Activated T-helper 1 cell treated with Interleukin-2 at 50 U/mL for 16 hours (primary cell): ENCODE measurements around the gene HSP90AA1.
A peak's percentile ranks its signal among the peaks of the same experiment; 100 is the strongest.
"Not testable (repeated sequence)": the region's sequence is repeated elsewhere in the genome, so short reads cannot be mapped to it uniquely, and the experiment has no call there.

Experiments used
- DNase-seq: peaks from one replicate; pipeline ENCODE4 v3.0.0-alpha.2; 2020; ENCODE audit warnings: low read depth

The HSP90AA1 gene

GRCh38 chr14:102086972-102087761 lies at the start of gene HSP90AA1:
HSP90AA1 (minus strand) TSS chr14:102087044; CDS start chr14:102086378, 666 bp downstream.
- DNase-seq = peak; percentile 93

- not testable (repeated sequence) for DNase-seq
These were observed 48.6 kb upstream of the HSP90AA1 start for GRCh38 chr14:102135456-102135855.

- not testable (repeated sequence) for DNase-seq
These were observed 47.9 kb upstream of the HSP90AA1 start for GRCh38 chr14:102134719-102135118.

GRCh38 chr14:102134021-102134420 lies 47.2 kb upstream of the HSP90AA1 start:
- DNase-seq = not testable (repeated sequence)

GRCh38 chr14:102131741-102132140 lies 44.9 kb upstream of the HSP90AA1 start:
- no peak for DNase-seq

- no peak for DNase-seq
These were observed 40.1 kb upstream of the HSP90AA1 start for GRCh38 chr14:102126807-102127455.

GRCh38 chr14:102125546-102125945 lies 38.7 kb upstream of the HSP90AA1 start:
- DNase-seq = no peak

- no peak for DNase-seq
These were observed 37.6 kb upstream of the HSP90AA1 start for GRCh38 chr14:102124419-102124818.

- no peak for DNase-seq
These were observed 34.7 kb upstream of the HSP90AA1 start for GRCh38 chr14:102121567-102121966.

- DNase-seq = no peak
These were observed 34.0 kb upstream of the HSP90AA1 start for GRCh38 chr14:102120888-102121287.

GRCh38 chr14:102117852-102118251 lies 31.0 kb upstream of the HSP90AA1 start:
- no peak for DNase-seq

GRCh38 chr14:102116361-102117180 lies 29.7 kb upstream of the HSP90AA1 start:
- no peak for DNase-seq

- no peak for DNase-seq
These were observed 24.3 kb upstream of the HSP90AA1 start for GRCh38 chr14:102111101-102111500.

GRCh38 chr14:102109332-102109731 lies 22.5 kb upstream of the HSP90AA1 start:
- DNase-seq = not testable (repeated sequence)

GRCh38 chr14:102105369-102105768 lies 18.5 kb upstream of the HSP90AA1 start:
- no peak for DNase-seq

- no peak for DNase-seq
These were observed 16.3 kb upstream of the HSP90AA1 start for GRCh38 chr14:102103062-102103695.

- no peak for DNase-seq
These were observed 10.7 kb upstream of the HSP90AA1 start for GRCh38 chr14:102097441-102098135.

GRCh38 chr14:102096569-102097188 lies 9.8 kb upstream of the HSP90AA1 start:
- DNase-seq = peak; percentile 45

GRCh38 chr14:102095871-102096568 lies 9.2 kb upstream of the HSP90AA1 start:
- DNase-seq = no peak

- DNase-seq = no peak
These were observed 8.5 kb upstream of the HSP90AA1 start for GRCh38 chr14:102095231-102095870.
